ENCODE data around the gene LRMDA. TPM values are rescaled to one million over a fixed set of nuclear protein-coding genes. Genes with fewer than 3 reads are reported as not detected.
"Not testable (repeated sequence)": the region's sequence is repeated elsewhere in the genome, so short reads cannot be mapped to it uniquely, and the experiment has no call there.

LRMDA gene
- total RNA-seq, 1 donor from 2014 or later = 6.3 TPM

GRCh38 chr10:75505840-75506506 is 74.5 kb downstream of the LRMDA start:
- no peak for DNase-seq

- DNase-seq = no peak
Observed at GRCh38 chr10:75506930-75507329, 75.5 kb downstream of the LRMDA start.

GRCh38 chr10:75507469-75507868 is 76.0 kb downstream of the LRMDA start:
- DNase-seq = no peak

GRCh38 chr10:75508239-75508813 is 76.9 kb downstream of the LRMDA start:
- peak; percentile 79 for DNase-seq

- DNase-seq = peak; percentile 46
Observed at GRCh38 chr10:75508814-75509306, 77.4 kb downstream of the LRMDA start.

GRCh38 chr10:75509706-75510105 is 78.3 kb downstream of the LRMDA start:
- DNase-seq = no peak

GRCh38 chr10:75511011-75511410 is 79.6 kb downstream of the LRMDA start:
- DNase-seq = no peak

GRCh38 chr10:75512203-75512933 is 80.9 kb downstream of the LRMDA start:
- peak; percentile 71 for DNase-seq

- no peak for DNase-seq
Observed at GRCh38 chr10:75513292-75513885, 82.0 kb downstream of the LRMDA start.

GRCh38 chr10:75514830-75515229 is 83.4 kb downstream of the LRMDA start:
- DNase-seq = no peak

GRCh38 chr10:75516154-75516553 is 84.7 kb downstream of the LRMDA start:
- DNase-seq = not testable (repeated sequence)

- not testable (repeated sequence) for DNase-seq
Observed at GRCh38 chr10:75519213-75519612, 87.8 kb downstream of the LRMDA start.

GRCh38 chr10:75521194-75521829 is 89.9 kb downstream of the LRMDA start:
- DNase-seq = not testable (repeated sequence)

- no peak for DNase-seq
Observed at GRCh38 chr10:75525067-75525466, 93.6 kb downstream of the LRMDA start.

- DNase-seq = no peak
Observed at GRCh38 chr10:75525646-75526045, 94.2 kb downstream of the LRMDA start.

- no peak for DNase-seq
Observed at GRCh38 chr10:75527542-75527941, 96.1 kb downstream of the LRMDA start.

- DNase-seq = no peak
Observed at GRCh38 chr10:75528392-75528791, 97.0 kb downstream of the LRMDA start.

- DNase-seq = no peak
Observed at GRCh38 chr10:75530299-75530698, 98.9 kb downstream of the LRMDA start.

- DNase-seq = no peak
Observed at GRCh38 chr10:75531571-75532031, 100.2 kb downstream of the LRMDA start.

- no peak for DNase-seq
Observed at GRCh38 chr10:75532253-75532924, 101.0 kb downstream of the LRMDA start.

GRCh38 chr10:75538144-75538543 is 106.7 kb downstream of the LRMDA start:
- DNase-seq = no peak

- DNase-seq = no peak
Observed at GRCh38 chr10:75538765-75539164, 107.3 kb downstream of the LRMDA start.
